Stimulated activated CD4-positive, alpha-beta T cell treated with anti-CD3 and anti-CD28 coated beads, Interleukin-4, amount 100 ng/mL, for 48 hours (primary cell): ENCODE measurements around the gene SUGCT.

Experiments used
- DNase-seq, 2 donors: peaks; one replicate each; pipeline ENCODE4 v3.0.0-alpha.2; 2020; ENCODE audit warnings: low read depth in 2 of 2

The SUGCT gene

GRCh38 chr7:40721342-40721949 is 586.6 kb downstream of the SUGCT start:
- no peak for DNase-seq

GRCh38 chr7:40722242-40722641 is 587.4 kb downstream of the SUGCT start:
- no peak for DNase-seq

- no peak for DNase-seq
Observed at GRCh38 chr7:40723829-40724228, 589.0 kb downstream of the SUGCT start.

- no peak for DNase-seq
Observed at GRCh38 chr7:40726559-40726958, 591.8 kb downstream of the SUGCT start.

GRCh38 chr7:40733114-40733513 is 598.3 kb downstream of the SUGCT start:
- no peak for DNase-seq

GRCh38 chr7:40733578-40733977 is 598.8 kb downstream of the SUGCT start:
- DNase-seq, result no peak

- no peak for DNase-seq
Observed at GRCh38 chr7:40739257-40739656, 604.5 kb downstream of the SUGCT start.

GRCh38 chr7:40742270-40742669 is 607.5 kb downstream of the SUGCT start:
- DNase-seq, result no peak

- no peak for DNase-seq
Observed at GRCh38 chr7:40746841-40747556, 612.2 kb downstream of the SUGCT start.

- no peak for DNase-seq
Observed at GRCh38 chr7:40747856-40748255, 613.1 kb downstream of the SUGCT start.

- no peak for DNase-seq
Observed at GRCh38 chr7:40749877-40750276, 615.1 kb downstream of the SUGCT start.

GRCh38 chr7:40753455-40753854 is 618.6 kb downstream of the SUGCT start:
- DNase-seq, result no peak

GRCh38 chr7:40755438-40755837 is 620.6 kb downstream of the SUGCT start:
- no peak for DNase-seq

- DNase-seq, result no peak
Observed at GRCh38 chr7:40757109-40757508, 622.3 kb downstream of the SUGCT start.

- DNase-seq, result no peak
Observed at GRCh38 chr7:40758590-40758989, 623.8 kb downstream of the SUGCT start.

GRCh38 chr7:40760293-40760964 is 625.6 kb downstream of the SUGCT start:
- DNase-seq, result no peak

- no peak for DNase-seq
Observed at GRCh38 chr7:40760987-40761386, 626.2 kb downstream of the SUGCT start.

GRCh38 chr7:40761762-40762560 is 627.2 kb downstream of the SUGCT start:
- no peak for DNase-seq

GRCh38 chr7:40763319-40764287 is 628.8 kb downstream of the SUGCT start:
- DNase-seq, result no peak

GRCh38 chr7:40765639-40766038 is 630.8 kb downstream of the SUGCT start:
- no peak for DNase-seq

GRCh38 chr7:40772096-40772495 is 637.3 kb downstream of the SUGCT start:
- DNase-seq, result no peak
